ENCODE measurements around the gene ARHGAP33. TPM values are rescaled to one million over a fixed set of nuclear protein-coding genes. Genes with fewer than 3 reads are reported as not detected.

ARHGAP33 gene
- polyA plus RNA-seq, 1 donor = 27.3 TPM

DNA sequence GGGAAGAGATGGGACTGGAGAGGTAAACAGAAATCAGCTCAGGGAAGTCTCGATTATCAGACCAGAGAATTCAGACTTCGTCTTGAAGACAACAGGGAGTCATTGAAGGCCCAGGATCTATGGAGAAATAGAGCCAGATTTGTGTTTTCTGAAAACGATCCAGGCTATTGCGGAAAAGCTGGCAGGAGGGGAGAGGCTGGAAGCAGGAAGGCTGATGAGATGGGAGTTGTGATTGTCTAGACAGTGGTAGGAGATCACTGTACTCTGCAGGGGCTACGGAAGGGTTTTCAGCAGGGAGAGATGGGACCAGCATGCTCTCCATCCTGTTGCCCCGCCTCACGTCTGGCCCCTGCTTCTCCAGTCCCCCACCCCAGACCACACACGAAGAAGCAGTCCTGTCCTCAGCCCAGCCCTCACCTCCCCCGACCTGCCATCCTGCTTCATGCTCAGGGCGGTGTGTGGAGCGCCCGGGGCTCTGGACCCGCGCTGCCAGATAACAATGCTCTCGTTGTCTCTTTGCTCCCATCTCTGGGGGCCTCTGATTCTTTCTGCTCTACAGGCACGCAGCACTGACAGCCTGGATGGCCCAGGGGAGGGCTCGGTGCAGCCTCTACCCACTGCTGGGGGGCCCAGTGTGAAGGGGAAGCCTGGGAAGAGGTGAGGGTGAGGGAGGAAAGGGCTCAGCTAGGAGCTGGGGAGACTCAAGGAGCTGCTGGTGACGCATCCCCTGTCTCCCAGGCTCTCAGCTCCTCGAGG, 1.9 kb downstream of the ARHGAP33 start:
- no peak for DNase-seq

DNA sequence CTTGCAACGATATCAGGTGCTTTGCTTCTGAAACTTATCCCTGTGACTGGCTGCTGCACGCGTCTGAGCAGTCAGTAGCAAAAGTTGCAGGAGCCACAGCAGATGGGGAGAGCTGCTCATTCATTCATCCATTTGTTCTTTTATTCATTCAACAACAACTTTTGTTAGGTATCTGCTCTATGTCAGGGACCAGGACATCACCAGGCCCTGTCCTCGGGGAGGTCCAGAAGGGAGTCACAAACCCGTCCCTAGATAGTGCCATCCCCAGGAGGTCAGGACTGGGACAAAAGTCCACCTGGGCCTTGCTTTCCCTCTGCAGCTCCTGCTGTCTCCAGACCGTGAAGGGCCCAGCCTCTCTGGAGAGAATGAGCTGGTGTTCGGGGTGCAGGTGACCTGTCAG, 2.6 kb downstream of the ARHGAP33 start:
- DNase-seq = no peak

DNA sequence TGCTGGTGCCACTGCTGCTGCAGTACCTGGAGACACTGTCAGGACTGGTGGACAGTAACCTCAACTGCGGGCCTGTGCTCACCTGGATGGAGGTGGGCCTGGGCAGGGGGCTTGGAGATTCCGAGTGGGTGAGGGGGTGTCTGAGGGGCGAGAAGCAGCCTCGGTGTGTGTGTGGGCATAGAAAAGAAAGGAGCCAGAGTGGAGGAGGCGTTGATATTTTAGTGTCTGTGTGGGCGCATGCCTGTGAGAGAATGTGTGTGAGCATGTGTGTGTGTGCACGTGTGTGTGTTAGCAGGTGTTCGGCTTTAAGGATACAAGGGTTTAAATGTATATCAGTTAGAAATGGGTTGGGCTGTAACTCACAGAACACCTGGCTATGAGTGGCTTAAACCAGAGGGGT, 3.7 kb downstream of the ARHGAP33 start:
- no peak for DNase-seq

DNA sequence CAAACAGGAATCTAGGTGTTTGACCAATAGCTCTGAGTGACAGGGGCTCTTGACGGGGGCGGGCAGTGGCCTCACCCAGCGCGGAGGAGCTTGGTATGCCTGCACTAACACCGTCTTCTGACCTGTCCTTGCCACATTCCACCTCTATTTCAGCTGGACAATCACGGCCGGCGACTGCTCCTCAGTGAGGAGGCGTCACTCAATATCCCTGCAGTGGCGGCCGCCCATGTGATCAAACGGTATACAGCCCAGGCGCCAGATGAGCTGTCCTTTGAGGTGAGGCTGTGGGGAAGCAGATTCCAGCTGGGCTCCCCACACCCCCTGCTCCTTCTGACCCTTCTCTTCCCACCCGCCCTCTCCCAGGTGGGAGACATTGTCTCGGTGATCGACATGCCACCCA, 4.7 kb downstream of the ARHGAP33 start:
- DNase-seq = no peak

DNA sequence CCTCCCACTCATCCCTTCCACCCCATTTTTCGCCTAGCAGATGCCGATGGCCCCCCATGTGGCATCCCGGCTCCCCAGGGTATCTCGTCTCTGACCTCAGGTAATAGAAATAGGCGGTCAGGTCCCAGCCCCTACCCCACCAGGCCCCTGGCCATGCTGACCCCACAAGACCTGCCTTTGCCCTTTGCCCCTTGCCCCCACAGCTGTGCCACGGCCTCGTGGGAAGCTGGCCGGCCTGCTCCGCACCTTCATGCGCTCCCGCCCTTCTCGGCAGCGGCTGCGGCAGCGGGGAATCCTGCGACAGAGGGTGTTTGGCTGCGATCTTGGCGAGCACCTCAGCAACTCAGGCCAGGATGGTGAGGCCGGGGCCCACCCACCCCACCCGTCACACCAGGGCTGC, 5.4 kb downstream of the ARHGAP33 start:
- DNase-seq = no peak

DNA sequence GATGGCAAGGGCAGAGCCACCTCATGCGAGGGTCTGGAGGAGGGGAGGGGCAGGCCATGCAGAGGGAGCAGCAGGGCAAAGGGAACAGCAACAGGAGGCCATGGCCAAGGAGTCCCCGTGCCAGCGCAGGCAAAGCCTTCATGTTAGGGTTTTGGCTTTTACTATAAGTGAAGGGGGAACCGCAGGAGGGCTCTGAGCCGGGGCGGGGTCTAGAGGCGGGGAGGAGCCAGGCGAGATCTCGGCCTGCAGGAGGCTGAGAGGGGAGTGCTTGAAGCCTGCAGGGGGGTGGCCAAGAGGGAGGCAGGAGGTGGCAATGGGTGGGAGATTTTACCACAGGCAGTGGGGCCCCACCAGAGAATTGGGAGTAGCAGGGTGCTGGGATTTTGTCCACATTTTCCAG, 6.3 kb downstream of the ARHGAP33 start:
- no peak for DNase-seq

DNA sequence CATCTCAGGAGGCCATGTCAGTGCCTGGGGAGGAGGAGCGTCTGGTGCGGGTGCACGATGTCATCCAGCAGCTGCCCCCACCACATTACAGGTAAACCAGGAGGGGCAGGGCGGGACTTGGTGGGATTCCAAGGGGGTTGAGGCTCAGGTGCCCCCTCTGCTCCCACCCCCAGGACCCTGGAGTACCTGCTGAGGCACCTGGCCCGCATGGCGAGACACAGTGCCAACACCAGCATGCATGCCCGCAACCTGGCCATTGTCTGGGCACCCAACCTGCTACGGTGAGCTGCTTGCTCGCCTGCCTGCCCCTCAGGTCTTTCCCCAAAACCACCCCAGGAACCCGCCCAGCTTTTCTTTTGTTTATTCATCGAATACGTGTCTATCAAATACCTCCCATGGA, 7.2 kb downstream of the ARHGAP33 start:
- DNase-seq = no peak

DNA sequence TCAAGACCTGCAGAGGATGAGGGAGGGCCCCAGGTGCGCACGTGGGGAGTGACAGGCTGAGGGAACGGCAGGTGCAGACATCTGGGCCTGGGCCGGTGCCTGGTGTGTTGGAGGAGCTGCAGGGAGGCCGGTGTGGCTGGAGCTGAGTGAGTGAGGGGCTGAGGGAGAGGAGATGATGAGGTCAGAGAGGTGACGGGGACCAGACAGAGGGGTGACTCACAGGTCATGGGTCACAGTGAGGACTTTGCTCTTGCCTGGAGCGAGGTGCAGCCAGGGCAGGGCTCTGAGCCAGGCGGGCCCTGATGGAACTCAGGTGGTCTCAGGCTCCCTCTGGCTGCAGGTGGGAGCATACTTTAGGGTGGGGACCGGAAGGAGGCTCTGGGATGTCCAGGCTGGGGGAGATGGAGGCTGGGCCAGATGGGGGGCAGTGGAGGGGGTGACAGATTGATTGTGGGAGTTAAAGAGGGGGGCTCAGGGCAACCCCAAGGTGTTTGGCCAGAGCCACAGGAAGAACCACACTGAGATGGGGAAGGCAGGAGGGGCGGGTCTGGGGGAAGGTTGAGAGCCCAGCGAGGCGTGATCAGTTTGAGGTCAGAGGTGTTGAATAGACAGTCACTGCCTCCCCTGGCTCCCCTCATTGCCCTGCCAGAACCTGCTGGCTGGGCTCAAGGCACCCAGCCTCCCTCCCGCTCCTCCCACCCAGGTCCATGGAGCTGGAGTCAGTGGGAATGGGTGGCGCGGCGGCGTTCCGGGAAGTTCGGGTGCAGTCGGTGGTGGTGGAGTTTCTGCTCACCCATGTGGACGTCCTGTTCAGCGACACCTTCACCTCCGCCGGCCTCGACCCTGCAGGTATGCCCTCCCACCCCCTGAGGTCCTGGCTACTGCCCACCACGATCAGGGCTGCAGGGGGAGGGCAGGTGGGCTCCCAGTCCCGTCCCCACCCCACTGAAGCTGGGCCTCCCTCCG, 8.4 kb downstream of the ARHGAP33 start:
- no peak for DNase-seq

DNA sequence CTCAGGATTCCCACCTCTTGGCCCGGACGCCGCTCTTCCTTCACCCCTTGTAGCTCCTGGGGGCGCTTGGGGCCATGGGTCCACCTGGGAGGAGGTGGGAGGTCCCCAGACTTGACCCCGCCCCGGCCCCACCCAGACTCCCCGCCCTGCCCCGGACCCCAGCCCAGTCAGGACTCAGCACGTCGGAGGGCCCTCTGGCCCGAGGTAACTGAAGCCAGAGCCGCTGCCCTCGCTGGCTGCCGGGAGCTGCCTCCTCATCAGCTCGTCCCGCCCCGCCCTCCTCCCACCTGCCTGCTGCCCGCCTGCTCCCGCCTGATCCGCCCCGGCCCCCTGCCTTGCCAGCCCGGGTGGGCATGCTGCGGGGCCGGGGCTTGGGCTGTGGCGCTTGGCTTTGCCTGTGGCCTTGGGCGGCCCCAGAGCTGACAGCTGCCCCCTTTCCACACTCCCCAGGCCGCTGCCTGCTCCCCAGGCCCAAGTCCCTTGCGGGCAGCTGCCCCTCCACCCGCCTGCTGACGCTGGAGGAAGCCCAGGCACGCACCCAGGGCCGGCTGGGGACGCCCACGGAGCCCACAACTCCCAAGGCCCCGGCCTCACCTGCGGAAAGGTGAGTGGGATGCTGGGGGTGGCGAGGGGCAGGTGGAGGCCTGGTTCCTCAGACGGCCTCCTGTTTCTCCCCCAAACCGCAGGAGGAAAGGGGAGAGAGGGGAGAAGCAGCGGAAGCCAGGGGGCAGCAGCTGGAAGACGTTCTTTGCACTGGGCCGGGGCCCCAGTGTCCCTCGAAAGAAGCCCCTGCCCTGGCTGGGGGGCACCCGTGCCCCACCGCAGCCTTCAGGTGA, 9.4 kb downstream of the ARHGAP33 start:
- DNase-seq = no peak

DNA sequence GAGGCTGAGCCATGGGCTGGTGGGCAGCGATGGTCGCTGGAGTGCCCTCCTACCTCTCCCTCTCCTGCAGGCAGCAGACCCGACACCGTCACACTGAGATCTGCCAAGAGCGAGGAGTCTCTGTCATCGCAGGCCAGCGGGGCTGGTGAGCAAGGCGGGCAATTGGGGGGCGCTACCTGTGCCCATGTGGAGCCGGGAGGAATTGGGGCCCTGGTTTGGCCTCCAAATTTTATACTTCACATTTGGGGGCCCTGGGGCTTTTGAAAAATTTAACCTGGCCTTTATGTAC, 9.9 kb downstream of the ARHGAP33 start:
- no peak for DNase-seq

DNA sequence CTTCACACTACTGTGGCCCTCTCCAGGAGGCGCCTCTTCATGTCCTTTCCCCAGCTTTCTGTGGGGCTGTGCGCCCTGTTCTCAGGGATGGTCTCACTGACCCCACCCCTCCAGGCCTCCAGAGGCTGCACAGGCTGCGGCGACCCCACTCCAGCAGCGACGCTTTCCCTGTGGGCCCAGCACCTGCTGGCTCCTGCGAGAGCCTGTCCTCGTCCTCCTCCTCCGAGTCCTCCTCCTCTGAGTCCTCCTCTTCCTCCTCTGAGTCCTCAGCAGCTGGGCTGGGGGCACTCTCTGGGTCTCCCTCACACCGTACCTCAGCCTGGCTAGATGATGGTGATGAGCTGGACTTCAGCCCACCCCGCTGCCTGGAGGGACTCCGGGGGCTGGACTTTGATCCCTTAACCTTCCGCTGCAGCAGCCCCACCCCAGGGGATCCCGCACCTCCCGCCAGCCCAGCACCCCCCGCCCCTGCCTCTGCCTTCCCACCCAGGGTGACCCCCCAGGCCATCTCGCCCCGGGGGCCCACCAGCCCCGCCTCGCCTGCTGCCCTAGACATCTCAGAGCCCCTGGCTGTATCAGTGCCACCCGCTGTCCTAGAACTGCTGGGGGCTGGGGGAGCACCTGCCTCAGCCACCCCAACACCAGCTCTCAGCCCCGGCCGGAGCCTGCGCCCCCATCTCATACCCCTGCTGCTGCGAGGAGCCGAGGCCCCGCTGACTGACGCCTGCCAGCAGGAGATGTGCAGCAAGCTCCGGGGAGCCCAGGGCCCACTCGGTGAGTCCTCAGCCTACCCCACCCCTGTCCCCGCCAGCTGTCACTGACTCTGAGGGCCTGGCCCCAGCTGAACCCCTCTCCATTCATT, 11.2 kb downstream of the ARHGAP33 start:
- no peak for DNase-seq

DNA sequence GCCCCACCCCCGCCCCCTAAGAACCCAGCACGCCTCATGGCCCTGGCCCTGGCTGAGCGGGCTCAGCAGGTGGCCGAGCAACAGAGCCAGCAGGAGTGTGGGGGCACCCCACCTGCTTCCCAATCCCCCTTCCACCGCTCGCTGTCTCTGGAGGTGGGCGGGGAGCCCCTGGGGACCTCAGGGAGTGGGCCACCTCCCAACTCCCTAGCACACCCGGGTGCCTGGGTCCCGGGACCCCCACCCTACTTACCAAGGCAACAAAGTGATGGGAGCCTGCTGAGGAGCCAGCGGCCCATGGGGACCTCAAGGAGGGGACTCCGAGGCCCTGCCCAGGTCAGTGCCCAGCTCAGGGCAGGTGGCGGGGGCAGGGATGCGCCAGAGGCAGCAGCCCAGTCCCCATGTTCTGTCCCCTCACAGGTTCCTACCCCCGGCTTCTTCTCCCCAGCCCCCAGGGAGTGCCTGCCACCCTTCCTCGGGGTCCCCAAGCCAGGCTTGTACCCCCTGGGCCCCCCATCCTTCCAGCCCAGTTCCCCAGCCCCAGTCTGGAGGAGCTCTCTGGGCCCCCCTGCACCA, 11.9 kb downstream of the ARHGAP33 start:
- DNase-seq = no peak

DNA sequence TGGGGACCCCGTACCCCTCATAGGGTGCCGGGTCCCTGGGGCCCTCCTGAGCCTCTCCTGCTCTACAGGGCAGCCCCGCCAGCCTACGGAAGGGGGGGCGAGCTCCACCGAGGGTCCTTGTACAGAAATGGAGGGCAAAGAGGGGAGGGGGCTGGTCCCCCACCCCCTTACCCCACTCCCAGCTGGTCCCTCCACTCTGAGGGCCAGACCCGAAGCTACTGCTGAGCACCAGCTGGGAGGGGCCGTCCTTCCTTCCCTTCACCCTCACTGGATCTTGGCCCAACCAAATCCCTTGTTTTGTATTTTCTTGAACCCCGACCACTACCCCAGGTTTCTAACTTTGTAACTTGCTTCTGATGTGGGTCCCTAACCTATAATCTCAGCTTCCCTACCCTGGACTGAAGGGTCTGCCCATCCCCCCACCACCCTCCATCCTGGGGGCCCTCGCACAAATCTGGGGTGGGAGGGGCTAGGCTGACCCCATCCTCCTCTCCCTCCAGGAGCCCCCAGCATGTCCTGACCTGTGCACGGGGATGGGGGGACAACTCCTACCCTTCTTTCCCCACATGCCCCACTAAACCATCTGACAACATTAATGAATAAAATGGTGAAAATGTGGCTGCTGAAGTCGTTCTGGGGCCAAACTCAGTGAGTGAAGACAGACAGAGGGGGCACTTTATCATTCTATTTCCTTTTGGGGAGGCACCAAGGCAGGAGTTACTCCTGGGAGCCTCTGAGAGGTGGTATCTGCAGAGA, 13.0 kb downstream of the ARHGAP33 start:
- DNase-seq = no peak

DNA sequence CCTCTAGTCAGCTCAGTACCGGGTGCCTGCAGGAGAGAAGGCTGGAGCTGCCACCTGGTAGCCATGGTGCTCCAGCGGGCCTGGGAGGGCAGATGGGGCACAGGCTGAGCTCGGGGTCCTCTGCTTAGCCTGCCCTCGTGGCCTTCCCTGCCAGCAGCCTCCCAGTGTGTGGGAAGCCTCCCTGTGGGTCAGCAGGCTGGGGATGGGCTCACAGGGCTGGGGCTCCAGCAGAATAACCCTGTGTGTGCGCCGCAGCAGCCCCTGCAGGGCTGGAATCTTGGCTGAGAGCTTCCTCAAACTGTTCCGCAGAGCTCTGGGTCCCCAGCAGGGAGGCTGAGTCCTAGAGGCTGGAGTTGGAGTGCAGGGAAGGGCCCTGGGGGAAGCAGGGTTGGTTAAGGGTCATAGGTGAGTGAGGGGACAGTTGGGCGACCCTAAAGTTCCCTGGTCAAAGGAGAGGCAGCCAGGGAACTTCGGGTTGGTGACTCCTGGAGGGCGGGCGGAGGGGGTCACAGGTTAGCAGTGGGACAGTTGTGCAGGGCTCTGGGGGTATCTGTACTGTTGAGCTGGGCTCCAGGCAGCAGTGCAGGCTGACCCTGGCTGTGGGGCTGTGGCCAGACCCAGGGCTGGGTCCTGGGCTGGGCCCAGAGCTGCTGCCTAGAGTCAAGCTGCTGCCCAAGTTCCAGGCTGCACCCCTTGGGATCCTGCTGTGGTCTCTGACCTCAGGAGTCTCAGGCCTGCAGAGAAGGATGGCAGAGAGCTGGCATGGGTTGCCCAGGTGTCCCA, 14.0 kb downstream of the ARHGAP33 start:
- DNase-seq = no peak

DNA sequence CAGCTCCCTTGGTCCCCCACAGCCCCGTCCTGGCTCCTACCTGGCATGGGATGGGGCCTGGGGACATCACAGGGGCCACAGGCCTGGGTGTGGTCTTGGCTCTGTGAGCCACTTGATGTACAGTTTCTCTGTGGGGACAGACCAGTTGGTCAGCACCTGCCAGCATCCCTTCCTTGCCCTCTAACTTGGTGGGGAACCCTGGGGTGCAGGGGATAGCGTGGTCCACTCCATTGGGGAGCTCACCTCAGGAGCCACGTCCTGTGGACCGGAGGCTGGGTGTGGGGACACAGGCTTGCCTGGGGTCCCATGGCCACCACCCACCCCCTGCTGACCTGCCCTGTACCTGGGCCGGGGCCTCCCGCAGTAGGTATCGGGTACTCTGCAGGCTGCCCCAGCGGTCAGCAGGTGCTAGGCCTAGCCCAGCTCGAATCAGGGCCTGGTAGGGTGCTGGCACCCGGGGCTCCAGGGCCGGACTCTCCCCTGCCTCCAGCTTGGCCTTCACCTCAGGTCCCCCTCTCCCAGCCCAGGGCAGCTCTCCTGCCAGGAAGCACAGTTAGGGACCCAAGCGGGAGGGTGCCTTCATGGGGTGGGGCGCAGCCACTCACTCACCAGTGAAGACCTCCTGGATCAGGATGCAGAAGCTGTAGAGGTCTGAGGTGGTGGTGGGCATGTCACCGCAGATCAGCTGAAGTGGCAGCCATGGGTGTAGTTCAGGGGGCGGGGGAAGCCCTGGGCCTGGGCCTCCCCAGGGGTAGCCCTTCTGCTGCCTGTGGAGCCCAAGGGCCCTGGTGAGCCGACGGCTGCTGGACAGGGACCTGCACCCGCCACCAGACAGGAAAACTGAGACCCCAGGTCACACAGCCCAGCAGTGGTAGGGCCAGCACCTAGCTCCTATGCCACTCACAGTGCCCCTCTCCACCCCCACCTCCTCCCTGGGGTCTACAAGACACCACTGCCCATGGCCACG, 14.9 kb downstream of the ARHGAP33 start:
- no peak for DNase-seq

DNA sequence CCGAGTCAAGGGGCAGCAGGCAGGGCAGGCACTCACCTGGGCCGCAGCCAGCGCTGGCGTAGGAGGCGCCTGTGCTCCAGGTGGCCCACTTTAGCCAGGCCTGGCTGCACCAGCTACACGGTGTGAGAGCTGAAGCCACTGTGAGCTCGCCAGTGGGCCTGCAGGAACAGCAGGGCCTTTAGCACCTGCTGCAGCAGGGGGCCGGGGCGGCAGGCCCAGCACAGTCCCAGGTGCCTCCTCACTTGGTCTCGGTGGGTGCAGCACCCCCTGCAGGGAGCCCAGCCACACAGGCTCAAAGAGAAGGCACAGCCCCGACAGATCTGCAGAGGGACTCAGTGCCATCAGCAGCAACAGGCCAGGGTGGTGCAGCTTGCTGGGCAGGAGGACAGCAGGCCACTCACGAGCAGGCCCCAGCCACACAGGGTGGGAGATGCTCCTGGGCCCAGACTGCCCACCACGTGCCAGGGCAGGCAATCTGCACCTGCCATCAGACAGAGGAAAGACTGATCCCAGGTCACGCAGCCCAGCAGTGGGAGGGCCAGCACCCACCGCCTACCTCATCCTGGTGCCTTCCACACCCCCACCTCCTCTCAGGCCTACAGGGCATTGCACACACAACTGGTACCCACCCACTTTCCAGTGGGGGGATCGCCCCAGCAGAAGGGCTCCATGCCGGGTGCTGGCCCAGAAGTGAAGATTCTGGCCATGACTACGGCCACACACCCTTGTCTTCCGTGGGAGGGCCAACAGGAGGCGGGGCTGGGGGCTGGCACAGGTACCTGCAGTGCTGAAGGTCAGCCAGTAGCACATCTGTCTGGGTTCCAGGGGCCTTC, 15.8 kb downstream of the ARHGAP33 start:
- DNase-seq = no peak

DNA sequence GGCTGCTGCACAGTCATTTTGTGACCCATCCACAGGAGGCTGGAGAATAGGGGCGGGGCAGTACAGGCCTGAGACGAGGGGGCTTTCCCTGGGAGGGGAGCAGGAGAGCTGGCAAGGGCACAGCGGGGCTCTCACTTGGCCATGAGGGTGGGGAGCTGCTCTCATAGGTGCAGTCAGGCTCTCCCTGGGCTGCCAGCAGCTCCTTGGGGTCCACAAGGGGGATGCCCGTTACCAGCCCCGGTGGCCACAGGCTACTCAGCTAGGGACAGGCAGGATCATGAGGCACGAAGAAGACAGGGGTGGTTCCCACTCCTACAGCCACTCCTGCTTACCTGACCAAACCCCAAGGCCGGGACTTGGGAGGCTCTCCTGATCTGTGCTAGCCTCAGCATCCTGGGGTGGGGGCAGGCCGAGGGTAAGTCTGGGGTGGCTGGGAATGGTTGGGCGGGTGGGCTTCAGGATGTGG, 16.5 kb downstream of the ARHGAP33 start:
- DNase-seq = no peak
